ENCODE measurements around the gene BABAM2.

The BABAM2 gene

DNA sequence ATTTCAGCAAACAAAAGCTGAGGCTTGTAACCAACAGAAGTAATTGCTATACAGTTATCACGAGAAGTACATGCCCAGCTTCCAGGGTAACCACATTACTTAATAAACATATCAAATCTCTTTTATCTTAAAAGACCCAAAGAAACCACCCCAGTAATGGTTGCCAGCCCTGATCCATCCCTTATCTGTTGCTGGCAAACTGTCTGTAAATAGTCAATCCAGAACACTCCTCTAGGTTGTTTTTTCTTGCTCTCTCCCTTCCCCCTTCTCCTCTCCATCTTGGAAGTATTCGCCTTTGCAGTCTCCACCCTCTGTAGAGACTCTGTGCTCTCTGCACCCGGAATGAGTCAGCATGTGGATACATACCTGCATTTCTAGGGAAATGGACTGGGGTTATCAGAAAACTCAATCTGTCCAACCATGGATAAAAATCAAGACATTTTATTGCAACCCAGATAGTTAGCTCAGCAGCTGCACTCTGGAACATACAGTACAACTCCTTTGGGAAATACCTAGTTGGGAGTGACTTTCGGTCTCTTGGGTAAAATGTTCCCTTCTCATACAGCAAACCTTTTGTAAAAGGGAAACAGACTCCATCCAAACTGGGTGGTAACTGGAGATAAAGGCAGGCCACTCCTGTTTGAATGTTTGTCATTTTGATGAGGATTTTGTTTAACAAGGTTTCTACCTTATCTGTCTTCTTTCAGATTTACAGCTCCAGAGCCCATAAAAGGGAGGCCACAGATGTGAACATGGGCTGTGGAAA is 378.7 kb downstream of the BABAM2 start:
- no peak for DNase-seq

DNA sequence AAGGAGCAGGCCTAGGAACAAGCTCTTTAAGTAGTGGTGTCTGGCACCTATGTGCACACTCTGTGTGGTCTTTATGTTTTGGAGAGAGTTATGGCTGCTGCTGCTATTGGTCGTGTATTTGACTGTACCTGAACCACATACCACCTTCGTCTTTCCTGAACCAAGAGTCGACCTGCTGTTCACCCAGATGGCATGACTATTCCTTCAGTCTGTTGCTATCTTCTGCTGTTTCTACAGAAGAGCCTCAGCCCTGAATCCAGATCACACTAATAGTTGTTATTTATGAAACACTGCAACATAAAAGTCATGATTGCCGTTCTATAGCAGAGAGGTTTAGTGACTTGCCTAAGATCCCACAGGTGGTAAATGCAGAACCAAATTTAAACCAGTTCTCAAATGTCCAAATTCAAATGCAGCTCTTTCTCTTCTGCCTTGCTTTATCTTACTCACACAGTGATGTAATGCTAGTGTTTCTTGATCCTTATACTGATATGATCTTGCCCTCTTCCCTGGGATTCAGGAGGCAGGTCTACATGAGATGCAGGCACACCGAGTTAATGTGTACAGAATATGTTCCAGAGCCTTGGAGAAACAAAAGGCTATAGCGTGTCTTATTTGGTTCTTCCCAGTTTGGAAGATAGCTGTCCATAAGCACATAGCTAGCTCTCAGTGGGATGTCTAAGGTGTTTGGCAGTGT is 380.1 kb downstream of the BABAM2 start:
- no peak for DNase-seq

DNA sequence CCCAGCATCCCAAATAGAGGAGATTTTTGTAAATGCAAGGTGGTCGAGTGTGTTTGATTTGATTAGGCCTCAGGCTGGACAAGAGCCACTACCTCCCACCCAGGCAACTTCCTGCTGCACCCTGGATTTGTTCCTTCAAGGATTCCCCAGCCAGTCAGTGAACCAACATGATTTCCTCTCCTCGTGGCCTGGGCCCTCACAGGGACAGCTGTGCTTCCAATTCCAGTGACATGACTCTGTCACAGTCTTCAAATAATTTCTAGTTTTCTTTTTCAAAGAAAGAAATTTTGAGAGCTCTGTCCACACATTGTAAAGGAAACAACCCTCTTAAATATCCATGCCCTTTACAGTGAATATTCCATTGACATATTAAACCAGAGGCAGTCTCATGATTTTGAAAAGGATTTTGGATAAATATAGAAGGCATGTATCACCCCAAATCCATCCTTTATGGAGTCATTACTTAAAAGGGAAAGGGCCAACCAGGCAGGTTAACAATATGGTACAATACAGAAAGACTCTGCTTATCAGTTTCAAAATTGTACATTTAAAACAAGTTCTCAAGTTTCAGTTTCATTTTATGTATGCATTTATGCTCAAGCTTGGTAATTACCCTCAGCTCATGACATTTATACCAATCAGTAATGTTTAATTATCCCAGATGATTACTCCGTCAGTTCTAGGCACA is 380.8 kb downstream of the BABAM2 start:
- DNase-seq: no peak

DNA sequence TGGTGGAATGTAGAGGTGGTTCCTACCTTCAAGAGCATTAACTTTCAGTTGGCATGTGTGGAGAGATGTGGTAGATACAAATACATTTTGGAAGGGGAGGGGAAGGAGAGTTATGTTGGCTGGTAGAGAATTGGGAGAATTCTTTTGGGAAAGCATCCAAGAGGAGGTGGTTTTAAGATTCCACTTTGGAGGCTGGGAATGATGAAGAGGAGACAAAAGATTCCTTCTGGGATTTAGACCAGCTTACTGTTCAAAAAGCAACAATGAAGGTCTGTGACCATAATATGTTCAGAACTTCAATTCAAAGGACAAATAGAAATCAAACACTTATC is 381.4 kb downstream of the BABAM2 start:
- no peak for DNase-seq

DNA sequence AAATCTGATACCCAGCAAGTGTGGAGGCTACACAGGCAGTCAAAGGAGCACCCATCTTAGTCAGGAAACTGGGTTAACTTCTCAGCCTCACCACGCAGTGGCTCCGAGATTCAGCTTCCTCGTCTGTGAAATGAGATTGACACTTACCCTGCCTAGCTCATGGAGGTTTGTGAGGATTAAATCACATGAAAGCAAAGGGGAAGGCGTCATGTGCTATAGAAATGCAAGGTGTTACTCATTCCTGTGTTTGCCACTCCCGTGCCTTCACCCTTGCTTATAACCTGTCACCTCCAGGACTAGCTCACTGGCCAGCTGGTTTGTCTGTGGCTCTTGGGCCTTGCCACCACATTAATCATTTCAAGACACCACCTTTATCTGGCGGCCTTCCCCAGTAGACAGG is 383.2 kb downstream of the BABAM2 start:
- DNase-seq: no peak

DNA sequence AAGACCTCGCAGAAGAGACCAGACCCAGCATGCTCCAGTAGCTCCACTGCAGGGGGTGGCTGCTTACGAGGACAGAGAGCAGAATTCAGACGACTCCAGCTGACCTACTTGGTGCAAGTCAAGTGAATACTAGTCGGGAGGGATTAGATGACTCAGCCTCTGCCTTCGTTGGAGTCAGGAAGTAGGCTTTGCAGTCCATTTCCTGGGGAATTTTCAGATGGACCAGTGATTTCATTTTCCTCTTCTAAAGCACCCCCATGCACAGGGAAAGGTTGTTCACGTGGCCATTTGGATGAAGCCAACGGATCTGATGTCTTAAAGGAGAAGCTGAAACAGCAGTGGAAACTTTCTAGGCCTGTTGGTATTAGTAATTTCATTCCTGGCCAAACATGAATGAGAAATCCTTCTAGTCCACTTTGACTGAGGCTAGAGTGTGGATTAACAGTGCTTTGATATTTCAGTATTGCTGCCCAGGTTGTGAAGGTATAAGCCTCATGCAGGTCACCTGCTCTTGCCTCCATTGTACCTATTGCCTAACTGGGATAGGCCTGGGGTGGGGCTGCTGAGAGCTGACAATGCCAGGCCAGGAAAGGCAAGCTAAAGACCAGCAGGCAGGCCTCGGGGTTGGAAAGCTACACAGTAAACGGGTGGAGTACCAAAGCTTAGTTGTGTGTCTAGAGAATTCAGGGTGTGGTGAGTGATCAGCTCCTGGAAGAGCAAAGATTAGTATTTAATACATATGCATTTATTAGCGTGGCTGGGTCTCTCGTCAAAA is 384.6 kb downstream of the BABAM2 start:
- DNase-seq: no peak

DNA sequence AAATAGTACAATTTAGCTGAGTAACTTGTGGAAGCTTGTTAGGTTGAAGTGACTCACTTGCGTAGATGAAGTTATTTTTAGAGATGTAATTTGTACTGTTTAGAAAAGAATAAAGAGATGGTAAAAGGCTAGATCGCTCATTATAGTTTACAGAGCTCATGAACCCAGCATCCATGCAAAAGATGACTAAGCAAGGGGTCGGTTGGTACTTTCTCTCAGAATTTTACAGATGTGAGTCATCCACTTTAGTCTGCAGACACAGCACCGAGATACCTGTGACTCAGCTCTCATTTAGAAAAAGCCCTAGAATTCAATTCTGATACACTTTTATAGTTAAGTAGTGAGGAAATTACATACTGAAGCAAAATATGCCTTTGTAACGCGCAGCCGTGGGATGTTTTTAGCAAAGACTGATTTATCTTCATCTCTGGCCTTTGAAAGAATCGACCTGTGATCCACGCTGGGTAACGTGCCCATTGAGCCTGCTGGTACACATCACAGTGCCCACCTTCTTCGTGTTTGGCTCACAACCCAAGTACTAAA is 385.6 kb downstream of the BABAM2 start:
- DNase-seq: peak; percentile 15

DNA sequence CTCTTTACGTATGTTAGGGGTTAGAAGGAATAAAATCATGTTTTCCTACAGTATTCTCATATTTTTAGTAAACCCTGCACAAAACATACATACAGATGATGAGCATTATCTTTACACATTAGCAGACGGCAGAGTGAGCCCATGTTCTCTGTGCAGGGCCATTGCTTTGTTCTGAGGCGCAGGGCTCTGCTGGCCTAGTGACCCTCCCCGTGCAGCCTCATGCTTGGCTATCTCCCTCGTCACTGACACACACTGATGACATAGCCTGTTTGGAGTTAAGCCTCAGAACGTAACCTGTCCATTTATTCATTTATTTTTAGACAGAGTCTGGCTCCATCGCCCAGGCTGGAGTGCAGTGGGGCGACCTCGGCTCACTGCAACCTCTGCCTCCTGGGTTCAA is 386.3 kb downstream of the BABAM2 start:
- no peak for DNase-seq

DNA sequence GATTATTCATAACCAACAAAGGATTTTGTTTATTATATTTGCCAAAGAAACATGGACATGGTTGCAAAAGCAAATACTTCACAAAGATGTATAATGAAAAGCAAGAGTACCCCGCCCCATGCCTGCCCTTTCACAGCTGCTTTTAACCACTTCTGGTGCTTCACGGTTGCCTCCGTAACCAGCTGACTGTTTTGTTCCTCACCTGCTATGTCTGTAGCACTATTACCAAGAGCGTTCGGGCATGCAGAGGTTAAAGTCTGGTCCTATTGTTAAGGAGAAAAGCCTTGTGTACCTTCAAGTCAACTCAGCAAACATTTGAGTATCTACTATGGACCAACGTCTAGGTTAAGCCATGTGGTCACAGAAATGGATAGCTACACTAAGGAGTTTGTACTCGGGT is 386.9 kb downstream of the BABAM2 start:
- DNase-seq: no peak

DNA sequence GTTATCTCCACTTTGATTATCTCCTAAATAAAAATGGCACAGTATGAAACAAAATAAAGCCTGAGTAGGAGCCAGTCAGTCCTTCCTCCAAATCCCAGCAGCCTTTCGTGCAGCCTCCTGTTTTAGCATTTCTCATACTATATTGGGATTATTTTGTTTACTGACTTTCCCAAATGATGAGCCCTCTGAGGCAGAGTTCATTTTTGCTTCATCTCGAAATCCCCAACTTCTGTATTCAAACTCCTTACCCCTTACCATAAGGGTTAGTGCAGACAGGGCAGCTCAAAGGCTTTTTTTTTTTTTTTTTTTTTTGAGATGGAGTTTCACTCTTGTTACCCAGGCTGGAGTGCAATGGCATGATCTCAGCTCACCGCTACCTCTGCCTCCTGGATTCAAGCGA is 388.8 kb downstream of the BABAM2 start:
- DNase-seq: no peak

DNA sequence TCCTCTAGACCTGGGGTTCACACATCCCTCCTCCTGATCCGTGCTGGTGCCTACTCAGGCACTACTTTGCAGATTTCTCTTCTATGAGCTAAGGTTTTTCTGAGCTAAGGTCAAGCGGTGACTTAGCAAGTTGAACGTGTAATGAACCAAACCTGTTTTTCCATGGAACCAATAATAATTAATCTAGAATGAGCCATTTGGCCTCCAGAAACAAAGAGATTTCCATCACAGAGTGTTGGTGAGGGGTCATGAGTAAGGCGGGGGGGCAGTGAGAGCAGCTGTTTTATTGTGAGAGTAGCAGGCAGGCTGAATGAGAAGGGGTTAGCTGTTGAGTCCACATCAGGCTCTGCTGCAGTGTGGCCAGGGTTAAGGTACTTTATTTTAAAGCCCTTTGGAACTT is 390.1 kb downstream of the BABAM2 start:
- no peak for DNase-seq

DNA sequence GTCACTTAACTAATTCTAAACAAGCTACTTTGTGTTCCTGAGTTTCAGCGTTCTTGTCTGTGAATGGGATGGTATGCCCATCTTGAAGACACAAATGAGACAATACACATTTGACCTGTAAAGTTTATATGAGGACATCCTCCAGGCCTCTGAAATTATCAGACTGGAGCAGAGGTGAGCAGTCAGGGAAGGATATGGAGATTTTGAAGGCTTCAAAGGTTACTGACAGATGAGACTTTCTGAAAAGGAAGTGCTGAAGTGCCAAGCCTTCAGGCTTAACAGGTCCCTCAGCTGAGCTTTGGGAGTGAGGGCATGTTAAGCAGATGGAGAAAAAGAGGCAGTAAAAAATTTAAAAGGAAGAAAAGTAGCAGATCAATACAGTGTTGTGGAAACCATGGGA is 391.2 kb downstream of the BABAM2 start:
- DNase-seq: no peak

DNA sequence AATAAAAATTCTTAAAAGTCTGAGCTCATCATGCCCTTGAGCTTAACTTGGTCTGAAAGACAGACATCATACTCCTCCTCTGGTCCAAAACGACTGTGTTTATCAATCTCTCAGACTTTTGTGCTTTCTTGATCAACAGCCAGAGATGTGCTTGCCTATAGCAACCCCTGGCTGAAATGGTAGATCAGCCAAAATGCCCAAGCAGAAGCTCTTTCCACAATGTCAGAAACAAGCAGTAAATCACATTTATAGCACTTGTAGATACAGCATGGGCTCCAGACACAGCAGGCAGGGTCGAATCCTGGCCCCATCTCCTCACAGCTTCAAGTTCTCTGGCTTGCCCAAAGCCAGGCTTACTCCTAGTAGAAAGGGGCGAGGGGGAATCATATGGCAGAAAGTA is 391.7 kb downstream of the BABAM2 start:
- DNase-seq: no peak

DNA sequence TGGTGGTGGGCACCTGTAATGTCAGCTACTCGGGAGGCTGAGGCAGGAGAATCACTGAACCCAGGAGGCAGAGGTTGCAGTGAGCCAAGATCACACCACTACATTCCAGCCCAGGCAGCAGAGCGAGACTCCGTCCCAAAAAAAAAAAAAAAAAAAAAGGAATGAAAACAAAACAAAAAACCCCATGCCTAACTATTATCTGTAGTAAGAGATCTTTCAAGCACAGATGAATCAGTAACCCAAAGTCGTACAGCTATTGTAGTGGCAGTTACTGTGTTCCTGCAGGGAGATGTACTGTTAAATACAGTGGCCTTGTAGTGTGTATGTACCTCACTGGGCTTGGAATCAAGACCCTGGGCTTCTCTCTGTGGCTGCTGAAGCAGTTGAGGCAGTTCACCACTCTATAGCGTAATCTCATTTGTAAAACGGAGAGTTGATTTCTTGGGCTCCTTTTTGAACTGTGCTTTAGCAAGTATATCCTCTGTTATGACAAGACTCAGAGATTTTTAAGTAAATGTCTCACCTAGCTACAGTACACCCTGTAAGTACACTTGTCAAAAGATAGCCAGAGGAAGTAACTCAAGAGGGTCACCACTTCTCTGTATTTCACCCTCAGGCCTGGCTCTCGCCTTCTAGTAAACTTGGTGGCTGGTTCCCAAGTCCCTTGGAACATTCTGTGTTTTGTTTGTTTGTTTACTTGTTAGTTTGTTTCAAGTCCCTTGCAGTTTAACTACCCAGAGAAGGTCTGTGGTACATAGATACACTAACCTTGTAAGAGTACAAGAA is 392.5 kb downstream of the BABAM2 start:
- no peak for DNase-seq

DNA sequence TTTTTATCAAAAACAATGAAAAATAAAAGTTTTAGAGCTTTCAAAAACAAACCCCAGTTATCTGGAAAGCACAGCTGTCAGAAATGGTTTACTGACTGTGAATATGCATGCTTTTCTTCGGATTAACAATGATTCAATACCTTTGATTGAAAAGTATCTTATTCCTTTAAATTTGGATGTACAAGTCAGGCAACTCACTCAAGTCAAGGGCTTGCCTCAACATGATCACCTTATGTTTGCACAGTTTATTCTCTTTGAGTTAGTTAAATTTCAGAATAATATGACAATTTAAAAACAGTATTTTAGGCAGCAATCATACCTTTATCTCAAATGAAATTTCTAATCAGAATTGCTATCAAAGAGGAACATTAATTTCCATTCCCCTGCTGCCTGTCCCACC is 393.3 kb downstream of the BABAM2 start:
- no peak for DNase-seq

DNA sequence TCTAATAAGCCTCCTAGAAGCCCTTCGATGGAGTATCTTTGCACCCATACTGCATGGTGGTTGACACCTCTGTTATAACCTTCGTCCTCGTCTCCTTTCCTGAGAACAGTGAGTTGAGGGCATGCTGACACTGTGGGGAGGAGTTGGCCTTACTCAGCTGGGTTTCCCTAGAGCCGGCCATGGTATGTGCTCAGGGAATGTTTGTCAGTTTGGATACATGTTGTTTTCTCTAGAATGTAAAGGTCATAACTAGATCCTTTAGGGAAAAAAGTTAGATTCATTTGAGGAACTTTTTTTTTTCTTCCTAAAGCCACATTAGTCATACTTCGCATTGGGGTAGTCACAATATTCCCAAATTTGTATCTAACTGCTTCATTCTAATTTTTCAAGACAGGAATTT is 396.1 kb downstream of the BABAM2 start:
- DNase-seq: no peak

DNA sequence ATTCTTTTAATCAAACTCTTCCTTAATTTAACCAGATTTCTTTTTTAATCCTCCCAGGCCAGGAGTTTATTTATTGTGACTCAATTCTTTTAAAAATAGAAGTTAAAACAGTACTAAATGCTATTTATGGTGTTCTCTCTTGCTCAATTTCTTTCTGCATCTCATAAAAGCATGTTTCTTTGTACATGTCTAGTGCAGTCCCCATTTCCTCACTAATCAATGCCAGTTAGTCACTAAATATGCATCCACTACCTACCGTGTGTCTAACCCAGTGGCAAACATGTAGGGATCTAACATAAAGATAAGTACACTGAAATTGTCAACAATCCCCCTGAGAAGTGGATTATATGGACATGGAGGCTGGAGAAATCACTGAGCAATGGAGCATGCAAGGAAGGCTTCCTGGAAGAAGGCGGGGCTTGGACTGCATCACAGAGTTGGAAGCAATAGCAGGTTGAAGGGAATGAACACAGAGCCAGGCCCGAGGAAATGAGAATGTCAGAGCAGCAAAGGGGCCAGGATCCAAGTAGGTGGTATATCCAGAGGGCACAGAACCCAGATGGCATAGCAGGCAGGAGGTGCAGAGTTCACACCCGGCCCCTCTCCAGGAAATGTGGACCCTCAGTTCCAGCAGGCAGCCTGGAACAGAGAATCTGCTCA is 396.9 kb downstream of the BABAM2 start:
- no peak for DNase-seq

DNA sequence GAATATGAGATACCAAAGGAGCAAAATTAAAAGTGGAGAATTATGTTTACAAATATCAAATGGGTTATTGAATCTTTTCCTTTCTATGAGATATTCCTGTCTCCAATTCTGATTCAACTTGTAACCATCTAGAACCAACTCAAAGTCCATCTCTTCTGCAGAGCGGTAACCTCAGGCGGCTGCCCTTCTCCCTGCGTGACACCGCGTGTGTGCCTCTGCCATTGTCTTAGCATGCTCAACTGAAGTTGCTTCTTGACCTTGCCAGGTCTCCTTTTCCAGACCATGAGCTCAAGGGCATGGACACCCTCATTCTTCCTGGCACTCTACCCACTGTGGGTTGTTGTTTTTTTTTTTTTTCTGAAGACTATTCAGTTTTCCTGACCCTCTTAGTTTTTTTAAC is 398.1 kb downstream of the BABAM2 start:
- no peak for DNase-seq

DNA sequence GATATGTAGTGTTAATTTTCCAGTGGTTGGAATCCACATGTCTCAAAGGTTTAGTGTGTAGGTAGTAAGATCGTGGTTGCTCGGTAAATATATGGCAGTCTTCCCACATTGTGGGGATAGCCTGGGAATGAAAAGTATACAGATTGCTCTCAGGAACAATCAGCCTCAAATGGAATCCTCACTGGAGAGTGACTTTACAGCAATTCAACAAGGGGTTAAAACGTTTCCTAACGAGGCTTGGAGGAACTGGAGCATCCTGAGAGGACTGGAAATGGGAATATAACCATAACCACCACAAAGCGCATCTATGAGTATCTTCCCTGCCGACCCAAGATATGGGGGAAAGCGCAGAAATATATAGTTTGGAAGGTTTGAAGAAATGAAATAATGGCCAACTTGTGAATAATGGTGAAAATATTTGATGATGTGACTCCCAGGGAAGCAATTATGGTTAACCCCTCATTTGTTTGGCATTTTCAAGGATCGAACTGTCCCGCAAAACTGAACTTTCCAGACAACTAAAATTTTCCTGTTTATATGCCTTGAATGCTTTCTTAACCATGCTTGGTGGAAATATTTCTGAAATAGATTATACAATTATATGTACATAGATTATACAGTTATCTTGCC is 401.4 kb downstream of the BABAM2 start:
- no peak for DNase-seq

DNA sequence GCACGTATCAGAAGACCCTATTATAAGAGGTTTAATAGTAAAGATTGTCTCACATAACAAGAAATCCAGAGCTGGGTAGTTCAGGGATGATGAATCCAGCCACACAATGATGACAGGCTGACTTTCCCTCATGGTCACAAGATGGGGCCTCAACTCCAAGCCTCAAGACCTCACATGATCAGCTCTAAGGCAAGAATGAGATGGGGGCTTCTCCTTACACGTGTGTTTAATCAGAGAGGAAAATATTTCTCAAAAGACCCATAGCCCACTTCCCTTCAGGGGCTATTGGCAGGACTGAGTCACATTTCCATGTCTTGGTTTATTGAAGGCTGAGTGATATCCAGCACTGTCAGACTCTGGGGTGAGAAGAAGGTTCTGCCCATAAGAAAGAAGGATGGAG is 402.0 kb downstream of the BABAM2 start:
- DNase-seq: no peak

DNA sequence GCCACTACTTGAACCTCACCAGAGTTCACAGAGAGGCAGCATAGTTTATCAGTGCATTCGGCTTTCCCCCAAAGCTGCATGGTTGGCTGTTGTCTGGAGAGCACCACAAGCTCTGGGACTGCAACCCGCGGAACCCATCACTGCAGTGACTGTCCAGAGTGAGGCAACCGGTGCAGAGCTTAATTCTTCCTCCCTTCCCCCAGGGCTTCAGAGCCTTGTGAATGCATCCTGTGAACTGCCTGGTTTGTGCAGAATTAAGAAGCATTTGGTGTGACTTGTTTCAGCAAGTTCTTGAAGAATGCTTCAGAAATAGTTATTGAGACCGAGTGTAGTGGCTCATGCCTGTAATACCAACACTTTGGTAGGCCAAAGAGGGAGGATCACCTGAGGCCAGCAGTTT is 402.9 kb downstream of the BABAM2 start:
- DNase-seq: no peak

Measured in stimulated activated CD4-positive, alpha-beta T cell treated with anti-CD3 and anti-CD28 coated beads, Interleukin-12 subunit alpha, Interleukin-12 subunit beta, amount 100 ng/mL, for 4 hours (primary cell).